ENCODE data around the gene RPL18.
A peak's percentile ranks its signal among the peaks of the same experiment; 100 is the strongest.
"Not testable (repeated sequence)": the region's sequence is repeated elsewhere in the genome, so short reads cannot be mapped to it uniquely, and the experiment has no call there.

Gene RPL18

DNA sequence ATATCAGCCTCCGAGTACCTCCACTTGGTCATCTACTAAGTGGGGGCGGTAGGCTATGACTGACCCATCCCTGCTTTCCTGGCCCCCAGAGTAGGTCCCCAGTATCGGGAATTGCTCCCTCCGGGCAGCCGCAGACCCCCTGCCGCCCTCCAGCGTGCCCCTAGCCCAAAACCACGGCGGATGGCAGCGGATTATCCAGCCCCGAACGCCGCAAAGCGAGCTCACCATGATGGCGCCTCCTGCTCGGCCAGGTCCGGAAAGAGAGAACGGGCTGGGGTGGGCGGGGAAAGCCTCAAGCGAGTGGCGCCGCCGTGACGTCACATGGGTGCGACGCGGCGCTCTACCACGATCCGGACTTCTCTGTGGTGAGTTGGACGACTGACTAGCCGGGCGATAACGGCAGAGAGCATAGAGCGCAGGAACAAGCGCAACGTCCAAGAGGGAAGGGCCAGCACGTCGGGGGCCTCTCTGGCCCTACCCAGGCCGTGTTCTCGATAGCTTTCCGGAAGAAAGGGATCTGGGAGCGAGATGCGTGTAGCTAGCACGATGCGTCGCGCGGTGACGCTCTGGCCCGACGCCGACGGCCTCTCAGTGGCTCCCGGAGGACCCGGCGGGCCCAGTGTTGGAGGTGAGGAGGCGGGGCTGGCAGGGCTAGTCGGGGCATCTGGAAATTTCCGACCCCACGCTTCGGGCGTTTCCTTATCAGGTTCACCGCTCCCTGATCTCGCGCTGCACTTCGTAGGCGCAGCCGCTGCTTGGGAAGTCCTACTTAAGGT is at the start of gene RPL18, which contains the start of gene SPHK2:
Gene RPL18, minus strand, starts transcription at position 263 of the 776 bp plus-strand sequence. Its CDS starts 35 bp downstream, at position 228.
Gene SPHK2, plus strand, starts transcription at position 591 of the 776 bp plus-strand sequence. CDS start 1,009 bp downstream, outside the sequence.
- peak; percentile 100 for DNase-seq

DNA sequence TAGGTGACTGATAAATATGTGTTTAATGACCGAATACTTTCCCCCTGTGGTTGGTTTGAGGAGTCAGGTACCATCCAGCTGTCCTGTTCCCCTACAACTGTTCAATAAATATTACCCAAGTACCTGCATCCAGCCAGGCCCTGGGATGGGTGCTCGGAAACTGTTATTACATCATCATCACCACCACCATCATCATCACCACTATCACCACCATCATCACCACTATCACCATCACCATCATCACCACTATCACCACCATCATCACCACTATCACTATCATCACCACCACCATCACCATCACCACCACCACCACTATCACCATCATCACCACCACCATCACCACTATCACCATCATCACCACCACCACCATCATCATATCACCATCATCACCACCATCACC is 49.8 kb upstream of the RPL18 start:
- no peak for DNase-seq

DNA sequence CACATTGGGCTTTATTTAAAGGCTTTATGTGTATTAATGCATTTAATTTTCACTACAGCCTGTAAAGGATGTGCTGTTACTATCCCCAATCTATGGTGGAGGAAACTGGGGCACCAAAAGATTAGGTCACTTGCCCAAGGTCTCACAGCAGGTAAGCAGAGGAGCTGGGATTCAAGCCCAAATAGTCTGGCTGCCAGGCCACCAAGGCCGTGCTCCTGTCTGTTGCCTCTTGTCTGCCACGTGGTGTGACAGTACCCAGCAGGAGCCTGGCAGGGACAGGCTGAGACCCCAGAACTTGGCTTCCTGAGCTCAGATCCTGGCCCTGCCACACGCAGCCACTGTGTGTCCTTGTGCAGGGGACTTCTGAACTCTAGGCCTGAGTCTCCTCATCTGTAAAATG is 49.4 kb upstream of the RPL18 start:
- DNase-seq: no peak

DNA sequence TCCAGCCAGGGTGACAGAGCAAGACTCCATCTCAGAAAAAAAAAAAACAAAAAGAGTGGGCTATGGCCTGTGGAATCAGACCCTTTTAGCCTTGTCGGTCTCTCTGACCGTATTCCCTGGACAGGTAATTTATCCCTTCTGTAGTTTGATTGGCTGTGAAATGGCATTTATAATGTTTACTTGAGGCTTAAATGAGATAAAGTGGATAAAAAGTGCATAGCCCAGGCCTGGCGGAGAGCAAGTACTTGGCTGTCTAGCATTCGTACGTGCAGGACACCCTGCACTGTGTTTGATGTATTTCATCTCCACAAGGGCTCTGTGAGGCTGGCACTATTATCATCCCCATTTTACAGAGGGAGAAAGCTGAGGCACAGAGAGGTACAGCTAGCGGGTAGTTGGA is 46.8 kb upstream of the RPL18 start:
- DNase-seq: no peak

DNA sequence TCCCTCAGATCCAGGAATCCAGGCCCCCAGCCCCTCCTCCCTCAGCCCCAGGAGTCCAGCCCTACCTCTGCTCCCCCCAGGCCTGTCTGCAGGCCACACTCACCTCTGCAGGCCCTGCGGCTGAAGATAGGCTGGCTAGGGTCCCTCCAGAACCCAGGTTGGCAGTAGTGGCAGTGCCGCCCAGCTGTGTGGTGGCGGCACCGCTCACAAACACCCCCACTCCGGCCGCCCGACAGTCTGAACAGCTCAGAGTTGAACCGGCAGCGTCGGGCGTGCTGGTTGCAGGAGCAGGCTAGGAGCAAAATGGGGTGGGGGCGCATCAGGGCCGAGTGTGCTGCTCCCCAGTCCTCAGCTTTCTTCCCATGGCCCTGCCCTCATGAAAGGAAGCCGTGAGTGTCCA is 45.5 kb upstream of the RPL18 start:
- no peak for DNase-seq

DNA sequence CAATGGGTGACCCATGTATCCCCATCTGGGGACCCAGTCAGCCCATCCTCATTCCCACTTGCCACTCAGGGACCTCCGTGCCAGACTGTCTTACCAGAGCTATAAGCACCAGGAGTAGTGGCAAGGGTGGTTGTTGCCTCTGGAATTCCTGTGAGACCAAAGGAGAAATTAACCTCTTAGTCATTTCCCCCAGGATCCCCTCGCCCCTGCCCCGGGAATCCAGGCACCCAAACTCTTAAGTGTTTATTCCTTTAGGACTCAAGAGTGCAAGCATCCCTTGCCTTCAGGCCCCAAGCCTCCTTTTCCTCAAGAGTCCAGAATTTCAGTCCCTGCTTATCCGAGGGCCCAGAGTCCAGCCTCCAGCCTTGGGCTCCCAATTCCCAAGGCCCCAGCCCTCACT is 44.7 kb upstream of the RPL18 start:
- no peak for DNase-seq

DNA sequence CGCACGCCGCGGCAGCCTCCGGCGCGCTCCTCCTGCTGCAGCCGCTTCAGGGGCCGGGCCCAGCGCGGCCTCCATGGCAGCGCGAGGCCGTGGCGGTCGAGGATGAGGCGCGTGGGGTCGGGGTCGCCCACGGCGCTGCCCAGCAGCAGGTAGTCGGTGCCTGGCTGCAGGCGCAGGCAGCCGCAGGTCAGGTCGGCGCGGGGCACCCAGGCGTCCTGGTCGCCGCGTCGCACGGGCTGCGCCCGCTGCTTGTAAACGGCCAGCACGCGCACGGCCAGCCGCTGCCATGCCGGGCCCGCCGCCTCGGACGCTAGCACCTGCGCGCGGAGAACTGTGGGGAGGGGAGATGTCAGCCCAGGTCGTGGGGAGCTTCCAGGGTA is 42.7 kb upstream of the RPL18 start:
- DNase-seq: no peak

DNA sequence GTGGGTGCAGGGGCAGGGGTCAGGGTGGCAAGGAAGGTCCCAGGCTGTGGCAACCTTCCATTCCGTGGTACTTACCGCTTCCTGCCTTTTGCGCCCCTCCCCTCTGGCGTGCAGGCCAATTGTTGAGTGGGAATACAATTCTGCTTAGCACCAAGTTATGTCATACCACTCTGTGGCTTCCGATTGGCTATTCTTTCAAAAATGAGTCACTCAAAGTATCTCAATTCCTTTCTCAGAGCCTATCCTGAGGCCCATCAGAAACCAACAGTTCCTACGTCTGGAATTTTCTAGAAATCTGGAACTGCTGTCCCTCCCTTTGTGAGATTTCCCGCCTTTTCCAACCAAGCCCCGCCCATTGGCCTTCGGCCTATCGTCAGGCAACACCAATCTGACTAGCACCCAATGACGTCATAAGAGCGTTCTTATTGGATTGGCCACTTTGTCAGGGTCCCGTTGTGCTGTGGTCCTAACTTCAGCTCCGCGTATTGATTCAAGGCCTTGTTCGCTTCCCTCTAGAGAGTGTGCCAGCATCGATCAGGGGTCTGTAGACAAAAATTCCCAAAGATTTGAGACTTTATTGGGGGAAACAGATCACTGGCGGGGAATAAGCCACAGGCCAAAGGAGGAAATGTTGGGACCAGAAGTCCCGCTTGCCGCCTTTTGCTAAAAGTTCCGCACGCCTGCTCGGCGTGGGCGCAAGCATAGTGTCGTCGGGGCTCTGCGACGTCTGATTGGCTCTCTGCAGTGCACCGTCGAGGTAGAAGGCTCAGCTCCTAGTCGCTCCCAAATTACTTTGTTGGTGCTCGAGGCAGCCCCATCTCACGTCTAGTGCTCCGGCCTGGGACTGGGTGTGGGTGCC is 42.1 kb upstream of the RPL18 start:
- peak; percentile 49 for DNase-seq

DNA sequence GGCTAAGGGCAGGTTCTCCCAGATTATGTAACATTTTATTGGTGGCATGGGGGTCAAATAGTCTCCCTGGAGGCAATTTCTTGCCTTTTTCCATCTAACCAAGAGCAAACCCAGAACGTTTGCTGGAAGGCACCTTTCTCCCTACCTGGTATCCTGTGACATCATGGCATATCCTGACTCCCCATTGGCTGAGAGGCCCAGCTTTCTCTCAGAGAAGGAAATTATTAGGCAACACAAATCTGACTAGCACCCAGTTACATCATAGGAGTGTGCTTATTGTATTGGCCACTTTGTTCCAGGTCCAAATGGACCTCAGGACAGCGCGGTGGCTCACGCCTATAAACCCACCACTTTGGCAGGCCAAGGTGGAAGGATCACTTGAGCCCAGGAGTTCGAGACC is 40.8 kb upstream of the RPL18 start:
- DNase-seq: no peak

DNA sequence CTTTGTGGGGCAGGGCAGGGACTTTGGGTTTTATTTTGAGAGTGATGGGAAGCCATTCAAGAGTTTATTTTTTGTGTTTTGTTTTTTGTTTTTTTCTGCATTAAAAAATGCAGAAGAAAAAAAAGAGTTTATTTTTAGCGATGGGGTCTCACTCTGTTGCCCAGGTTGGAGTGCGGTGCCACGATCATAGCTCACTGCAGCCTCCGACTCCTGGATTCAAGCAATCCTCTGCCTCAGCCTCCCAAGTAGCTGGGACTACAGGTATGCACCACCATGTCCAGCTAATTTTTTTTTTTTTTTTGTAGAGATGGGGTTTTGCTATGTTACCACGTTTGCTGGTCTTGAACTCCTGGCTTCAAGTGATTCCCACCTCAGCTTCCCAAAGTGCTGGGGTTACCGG is 39.5 kb upstream of the RPL18 start:
- DNase-seq: no peak

DNA sequence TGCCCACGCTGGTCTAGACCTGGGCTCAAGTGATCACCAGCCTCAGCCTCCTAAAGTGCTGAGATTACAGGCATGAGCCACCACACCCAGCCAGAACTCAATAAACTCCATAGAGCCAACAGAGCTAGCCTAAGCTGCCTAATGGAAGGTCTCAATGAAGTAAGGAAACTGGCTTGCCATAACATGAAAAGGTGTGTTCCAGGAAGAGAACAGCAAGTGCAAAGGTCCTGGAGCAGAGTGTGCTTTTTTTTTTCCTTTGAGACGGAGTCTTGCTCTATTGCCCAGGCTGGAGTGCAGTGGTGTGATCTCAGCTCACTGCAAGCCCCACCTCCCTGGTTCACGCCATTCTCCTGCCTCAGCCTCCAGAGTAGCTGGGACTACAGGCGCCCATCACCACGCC is 38.9 kb upstream of the RPL18 start:
- not testable (repeated sequence) for DNase-seq

DNA sequence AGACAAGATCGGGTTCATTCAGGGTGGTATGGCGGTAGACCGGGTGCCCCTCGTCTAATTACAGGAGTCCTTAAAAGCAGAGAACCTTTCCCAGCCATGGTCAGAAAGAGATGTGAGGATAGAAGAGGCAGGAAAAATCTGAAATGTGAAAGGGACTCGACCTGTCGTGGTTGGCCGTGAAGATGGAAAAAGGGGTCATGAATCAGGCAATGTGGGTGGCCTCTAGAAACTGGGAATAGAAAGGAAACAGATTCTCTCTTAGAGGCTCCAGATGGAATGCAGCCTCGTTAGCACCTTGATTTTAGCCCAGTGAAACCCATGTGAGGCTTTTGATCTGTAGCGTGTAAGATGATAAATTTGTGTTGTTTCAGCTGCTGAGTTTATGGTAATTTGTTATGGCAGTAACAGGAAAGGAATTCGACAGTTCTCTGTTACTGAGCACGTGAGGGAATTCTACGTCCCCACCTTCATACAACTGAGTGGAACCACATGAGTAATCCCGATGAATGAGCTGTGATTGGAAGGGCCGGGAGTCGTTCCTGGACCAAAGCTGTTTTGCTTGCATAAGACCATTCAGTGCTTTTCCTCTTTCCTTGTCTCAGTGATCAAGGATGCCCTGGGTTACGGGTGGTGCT is 38.0 kb upstream of the RPL18 start:
- no peak for DNase-seq

DNA sequence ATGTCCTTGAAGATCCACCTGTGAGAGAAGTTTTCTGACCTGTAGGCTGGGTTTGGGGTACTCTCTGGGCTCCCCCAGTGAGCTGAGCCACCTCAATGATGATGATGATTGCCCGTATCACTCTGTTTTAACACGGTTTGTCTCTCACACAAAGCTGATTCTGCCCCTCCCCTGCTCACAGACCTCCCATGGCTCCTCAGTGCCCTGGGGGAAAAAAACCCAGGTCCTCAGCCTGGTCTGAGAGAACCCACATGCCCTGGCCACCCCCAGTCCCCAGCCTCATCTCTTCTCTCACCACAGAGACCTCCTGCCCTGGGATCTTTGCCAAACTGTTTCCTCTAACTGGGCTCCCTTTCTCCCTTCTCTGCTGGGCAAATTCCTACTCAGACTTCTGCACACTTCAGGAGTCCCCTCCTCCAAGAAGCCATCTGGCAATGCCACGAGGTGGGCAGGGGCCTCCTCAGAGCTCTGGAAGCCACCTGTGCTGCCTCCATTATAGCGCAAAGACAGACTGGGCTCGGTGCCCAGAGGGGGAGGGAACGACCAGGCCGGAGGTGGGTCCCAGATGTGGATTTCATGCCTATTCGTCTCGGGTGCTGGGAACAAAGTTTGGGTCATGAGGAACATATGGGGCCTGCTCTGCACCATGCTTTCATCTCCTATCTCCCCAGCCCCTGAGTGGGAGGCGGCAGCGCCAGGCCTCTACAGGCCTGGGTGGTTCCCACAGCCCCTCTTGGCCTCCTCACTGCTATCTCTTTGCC is 35.5 kb upstream of the RPL18 start:
- DNase-seq: no peak

DNA sequence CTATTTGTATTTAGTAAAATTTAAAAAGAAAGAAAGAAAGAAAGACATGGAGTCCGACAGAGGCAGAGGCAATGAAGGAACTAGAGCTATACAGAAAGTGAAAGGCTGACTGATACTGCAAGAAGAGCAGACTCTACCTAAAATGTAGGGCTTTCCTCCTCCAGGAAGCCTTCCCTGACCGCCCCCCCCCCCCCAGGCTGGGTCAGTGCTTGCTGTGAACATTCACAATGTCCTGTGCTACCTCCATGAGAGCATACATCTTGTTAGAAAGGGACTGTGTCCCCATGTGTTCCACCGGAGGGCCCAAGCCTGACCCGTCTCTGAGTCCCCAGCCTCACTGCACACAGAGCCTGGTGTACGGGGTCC is 32.7 kb upstream of the RPL18 start:
- DNase-seq: no peak

DNA sequence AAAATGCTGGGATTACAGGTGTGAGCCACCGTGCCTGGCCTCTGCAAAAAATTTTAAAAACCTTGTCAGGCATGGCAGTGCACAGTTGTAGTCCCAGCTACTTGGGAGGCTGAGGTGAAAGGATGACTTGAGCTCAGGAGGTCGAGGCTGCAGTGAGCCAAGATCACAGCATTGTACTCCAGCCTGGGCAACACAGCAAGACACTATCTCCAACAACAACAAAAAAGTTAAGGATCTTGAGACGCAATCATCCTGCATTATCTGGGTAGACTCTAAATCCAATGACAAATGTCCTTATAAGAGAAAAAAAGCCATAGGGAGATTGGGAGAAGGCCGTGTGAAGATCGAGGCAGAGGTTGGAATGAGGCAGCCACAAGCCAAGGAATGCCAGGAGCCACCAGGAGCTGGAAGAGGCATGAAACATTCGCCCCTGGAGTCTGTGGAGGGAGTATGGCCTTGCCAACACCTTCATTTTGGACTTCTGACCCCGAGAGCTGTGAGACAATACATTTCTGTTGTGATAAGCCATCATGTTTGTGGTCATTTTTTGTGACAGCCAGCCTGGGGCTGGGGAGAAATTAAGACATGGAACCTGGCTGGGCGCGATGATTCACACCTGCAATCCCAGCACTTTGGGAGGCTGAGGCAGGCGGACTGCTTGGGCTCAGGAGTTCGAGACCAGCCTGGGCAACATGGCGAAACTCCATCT is 32.1 kb upstream of the RPL18 start:
- DNase-seq: no peak

DNA sequence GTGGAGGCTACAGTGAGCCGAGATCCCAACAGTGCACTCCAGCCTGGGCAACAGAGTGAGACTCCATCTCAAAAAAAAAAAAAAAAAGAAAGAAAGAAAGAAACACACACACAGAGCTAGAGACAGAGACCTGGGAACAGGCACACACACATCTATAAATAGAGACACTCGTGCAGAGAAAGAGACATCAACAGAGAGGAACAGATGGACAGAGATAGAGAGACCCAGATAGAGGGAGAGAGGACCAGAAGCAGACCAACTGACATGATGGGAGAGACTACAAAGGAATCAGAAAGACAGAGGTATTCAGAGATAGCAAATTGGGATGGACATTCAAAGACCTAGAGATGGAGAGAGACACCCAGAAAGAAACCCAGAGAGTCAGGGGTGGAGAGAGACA is 29.2 kb upstream of the RPL18 start:
- DNase-seq: no peak

DNA sequence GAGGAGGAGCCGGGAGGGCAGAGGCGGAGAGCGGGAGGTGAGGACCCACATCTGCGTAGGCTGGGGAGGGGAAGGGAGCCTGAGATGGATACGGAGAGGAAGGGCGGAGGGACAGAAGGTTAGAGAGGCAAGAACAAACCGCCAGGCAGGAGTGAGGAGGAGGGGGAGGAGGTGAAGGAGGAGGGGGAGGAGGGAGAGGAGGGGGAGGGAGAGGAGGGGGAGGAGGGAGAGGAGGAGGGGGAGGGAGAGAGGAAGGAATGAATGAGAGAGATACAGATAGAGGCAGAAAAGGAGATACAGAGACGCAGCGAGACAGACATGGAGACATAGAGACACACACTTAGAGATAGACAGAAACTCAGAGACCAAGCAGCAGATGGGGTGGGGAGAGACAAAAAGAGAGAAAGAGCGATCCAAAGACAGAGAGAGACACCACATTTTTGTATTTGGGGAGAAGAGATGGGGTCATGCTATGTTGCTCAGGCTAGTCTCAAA is 27.8 kb upstream of the RPL18 start:
- DNase-seq: peak; percentile 94

DNA sequence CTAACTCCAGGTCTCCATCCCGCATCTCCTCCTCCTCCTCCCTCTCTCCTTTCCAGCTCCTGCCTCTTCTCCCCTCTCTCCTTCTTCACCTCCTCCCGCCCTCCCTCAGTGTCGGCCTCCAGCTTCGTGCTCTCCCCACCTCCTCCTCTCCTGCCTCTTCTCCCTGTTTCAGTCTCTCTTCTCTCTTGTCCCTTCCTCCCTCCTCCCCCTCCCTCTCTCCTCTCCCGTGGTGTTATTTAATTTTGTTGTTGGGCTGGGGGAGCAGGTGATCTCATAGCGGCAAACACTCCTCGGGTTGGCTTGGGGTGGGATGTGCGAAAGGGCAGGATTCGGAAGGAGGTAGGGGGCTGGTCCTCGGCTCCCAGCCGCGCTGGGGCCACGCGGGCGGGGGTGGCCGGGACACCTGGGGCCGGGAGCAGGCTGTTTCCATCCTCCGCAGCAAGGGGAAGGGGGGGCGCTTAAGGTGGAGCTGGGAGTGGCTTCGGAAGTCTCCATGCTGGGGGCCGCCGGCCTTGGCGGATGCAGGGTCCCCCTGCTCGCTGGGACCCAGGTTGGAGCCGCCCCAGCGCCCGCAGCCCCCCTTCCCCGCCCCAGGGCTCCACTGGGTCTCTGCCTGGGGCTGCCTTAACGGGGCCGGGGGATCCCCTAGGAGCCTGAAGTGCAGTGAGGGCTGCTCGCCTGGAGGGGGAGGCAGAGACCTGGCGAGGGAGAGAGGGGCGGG is 27.2 kb upstream of the RPL18 start, which contains the start of gene CA11:
Gene CA11, minus strand, starts transcription at position 187 of the 721 bp plus-strand sequence. CDS start 555 bp downstream, outside the sequence.
- DNase-seq: peak; percentile 89

DNA sequence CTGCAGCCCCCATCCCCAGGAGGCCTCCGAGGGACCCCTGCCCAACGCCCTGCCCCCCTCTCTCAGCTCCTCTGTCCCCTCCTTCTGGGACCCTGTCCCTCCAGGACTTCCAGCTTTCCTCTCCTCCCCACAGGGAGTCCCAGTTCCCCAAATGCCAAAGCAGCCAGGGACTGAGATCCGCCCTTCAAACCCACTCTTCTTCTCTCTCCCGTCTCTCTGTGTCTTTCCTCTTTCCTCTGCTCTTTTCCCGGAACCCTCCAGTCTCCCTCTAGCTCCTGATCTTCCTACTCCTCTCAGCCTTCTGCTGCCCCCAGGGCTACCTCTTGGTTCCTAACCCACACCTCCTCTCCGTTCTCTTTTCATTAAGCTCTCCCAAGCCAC is 26.6 kb upstream of the RPL18 start:
- no peak for DNase-seq

DNA sequence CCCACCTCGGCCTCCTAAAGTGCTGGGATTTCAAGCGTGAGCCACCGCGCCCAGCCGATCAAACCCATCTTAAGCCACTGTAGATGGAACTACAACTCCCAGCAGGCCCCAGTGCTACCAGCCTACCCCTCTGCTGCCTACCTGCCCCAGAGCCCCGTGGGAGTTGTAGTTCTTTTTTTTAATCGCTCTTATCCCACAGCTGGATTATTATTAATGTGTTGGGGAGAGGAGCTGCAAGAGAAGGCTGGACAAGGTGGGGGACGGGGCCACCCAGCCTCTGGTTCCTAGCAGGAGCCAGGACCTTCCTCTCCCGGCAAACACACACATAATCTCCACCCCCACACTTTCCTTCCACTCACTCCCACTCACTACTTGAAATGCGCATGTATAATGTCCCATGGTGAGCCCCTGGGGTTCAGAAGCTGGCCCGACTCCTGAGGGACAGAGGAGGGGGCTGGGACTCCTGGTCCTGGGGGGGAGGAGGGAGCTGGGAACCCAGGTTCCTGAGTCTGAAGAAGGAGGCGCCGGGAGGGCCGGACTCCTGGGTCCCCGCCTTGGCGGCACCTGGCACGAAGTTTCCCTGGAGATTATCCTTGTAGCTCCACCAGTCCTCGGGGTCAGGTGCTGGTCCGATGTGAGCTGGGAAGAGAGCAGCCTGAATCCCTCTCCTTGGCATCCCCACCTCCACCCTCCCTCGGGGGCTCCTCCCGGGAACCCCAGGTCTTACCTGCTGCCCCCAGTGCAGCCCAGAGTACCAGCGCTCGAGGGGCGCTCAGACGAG is 26.1 kb upstream of the RPL18 start:
- peak; percentile 69 for DNase-seq

All from NCI-H146 (cell line).